Upper lobe of left lung (tissue), 4 donors: ENCODE measurements around the gene SIRPA.

ENCODE experiments used
- EP300 ChIP-seq, 4 donors: sonication (generic); formaldehyde crosslinking; IDR thresholded peaks; one replicate each; pipeline ENCODE4 v1.5.1; 2017; ENCODE audit warnings: antibody characterized with exemption in 4 of 4, control low read depth in 2 of 4
- TF ChIP-seq, protein P1 (sequence below), 6 experiments: fragments of 450-650 bp in 4 of 6; fragments of 200-600 bp in 2 of 6; sonication (generic) in 2 of 6; IDR thresholded peaks; one replicate each; pipeline ENCODE4 v1.5.1; 2016 to 2019; ENCODE audit warnings: antibody characterized with exemption in 6 of 6

DNA sequence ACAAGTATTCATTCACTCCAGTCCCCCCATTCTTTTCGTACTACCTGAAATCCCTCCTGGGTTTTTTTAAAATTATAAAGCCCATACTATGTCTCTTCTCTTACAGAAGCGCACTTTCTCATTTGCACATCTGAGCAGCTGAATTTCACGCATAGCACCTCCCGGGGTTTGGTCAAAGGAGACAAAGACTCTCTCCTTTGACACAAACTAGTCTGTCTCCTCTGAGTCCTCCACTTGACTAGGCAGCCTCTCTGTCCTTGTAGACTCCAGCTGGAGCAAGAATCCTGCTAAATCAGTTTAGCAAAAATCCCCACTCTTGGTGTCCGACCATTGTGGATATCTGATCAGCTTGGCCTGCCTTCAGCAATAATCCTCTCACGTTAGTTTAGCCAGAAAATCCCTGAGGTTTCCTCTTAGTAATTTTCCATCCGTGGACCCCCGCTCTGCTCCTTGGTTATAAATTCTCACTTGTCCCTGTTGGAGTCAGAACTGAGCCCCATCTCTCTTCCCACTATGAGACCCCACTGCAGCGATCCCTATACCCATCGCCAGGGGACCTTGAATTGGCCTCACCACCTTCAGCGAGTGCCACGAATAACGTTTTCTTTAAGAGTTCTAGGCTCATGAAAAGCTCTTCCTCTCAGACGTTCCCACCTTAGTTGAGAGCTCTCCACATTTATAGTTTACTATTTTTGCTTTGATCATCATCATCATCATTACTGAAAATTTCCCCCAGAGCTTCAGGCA lies 69.6 kb downstream of the SIRPA start:
- TF ChIP-seq, protein P1, sequence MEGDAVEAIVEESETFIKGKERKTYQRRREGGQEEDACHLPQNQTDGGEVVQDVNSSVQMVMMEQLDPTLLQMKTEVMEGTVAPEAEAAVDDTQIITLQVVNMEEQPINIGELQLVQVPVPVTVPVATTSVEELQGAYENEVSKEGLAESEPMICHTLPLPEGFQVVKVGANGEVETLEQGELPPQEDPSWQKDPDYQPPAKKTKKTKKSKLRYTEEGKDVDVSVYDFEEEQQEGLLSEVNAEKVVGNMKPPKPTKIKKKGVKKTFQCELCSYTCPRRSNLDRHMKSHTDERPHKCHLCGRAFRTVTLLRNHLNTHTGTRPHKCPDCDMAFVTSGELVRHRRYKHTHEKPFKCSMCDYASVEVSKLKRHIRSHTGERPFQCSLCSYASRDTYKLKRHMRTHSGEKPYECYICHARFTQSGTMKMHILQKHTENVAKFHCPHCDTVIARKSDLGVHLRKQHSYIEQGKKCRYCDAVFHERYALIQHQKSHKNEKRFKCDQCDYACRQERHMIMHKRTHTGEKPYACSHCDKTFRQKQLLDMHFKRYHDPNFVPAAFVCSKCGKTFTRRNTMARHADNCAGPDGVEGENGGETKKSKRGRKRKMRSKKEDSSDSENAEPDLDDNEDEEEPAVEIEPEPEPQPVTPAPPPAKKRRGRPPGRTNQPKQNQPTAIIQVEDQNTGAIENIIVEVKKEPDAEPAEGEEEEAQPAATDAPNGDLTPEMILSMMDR (IDR thresholded peaks at IDR 0.05) = no peak
- TF ChIP-seq EP300 (IDR thresholded peaks at IDR 0.05) = no peak
